NCI-H82 (cell line): ENCODE data around the gene IL12RB1.
"Not testable (repeated sequence)": the region's sequence is repeated elsewhere in the genome, so short reads cannot be mapped to it uniquely, and the experiment has no call there.

Experiments used
- DNase-seq: peaks from one replicate; lab custom pipeline; 2025; lab: John Stamatoyannopoulos, UW

IL12RB1 gene

DNA sequence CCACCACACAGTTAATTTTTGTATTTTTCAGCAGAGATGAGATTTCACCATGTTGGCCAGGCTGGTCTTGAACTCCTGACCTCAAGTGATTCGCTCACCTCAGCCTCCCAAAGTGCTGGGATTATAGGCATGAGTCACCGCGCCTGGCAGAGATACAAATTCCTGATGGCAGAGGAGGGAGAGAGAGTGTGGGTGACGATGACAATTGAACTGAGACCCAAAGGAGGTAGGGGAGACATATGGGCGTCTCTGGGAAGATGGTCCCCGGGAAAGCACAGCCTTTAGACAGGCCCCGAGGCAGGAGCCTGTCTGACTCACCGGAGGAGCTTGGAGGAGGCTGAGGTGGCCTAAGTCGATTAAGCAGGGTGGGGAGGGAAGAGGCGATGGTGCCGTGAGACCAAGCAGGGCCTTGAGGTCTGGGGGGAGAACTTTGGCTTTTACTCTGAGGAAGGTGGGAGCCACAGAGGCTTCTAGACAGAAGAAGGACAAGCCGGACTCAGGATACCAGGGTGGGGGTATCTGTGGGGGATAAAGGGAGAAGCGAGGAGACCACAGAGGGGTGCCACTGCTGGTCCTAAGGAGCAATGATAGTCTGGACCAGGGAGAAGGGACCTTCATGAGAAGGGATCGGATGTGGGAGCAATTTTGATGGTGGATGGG lies 40.5 kb downstream of the IL12RB1 start:
- peak; percentile 80 for DNase-seq

DNA sequence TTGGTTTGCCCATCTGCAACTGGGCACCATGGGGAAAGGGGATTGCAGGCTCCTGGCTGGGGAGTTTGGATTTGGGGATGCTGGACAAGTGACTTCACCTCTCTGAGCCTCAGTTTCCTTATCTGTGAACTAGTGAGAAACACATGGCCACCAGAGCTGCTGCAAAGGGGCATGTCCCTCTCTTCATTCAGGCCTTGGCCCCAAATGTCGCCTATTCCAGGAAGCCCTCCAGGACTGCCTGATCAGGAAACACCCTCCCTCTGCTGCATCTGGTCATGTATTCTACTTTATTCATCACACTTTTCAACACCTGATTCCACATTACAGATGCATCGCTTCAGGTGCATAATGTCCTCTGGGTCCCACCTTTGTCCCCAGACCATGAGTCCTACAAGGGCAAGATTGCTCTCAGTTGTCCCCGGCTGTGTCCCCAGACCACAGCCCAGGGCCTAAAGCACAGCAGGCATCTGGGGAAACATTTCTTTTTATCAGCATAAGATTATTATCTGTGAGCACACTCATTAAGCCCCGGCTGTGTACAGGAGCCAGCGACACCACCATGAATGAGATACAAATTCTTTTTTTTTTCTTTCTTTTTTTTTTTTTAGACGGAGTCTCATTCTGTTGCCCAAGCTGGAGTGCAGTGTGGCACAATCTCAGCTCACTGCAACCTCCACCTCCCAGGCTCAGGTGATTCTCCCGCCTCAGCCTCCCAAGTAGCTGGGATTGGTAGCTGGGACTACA lies 41.3 kb downstream of the IL12RB1 start:
- DNase-seq, result no peak

DNA sequence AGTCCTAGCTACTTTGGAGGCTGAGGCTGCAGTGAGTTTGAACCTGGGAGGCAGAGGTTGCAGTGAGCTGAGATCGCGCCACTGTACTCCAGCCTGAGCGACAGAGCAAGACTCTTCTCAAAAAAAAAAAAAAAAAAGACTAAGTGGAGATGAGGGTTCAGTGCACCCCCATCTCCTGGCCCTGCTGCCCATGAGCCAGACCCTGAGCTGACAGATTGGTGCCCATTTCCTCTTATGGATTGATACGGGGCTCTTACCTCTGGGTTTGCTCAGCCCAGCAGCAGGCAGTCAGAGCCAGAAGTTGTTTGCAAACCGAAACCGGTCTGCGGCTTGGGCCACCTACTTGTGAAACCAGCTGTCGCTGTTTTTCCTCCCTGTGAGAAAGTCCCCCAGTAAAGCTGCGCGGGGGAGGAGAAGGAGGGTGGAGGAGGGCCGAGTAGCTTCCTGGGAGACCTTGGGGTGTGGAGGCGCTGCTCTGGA lies 41.9 kb downstream of the IL12RB1 start:
- DNase-seq, result peak; percentile 99

DNA sequence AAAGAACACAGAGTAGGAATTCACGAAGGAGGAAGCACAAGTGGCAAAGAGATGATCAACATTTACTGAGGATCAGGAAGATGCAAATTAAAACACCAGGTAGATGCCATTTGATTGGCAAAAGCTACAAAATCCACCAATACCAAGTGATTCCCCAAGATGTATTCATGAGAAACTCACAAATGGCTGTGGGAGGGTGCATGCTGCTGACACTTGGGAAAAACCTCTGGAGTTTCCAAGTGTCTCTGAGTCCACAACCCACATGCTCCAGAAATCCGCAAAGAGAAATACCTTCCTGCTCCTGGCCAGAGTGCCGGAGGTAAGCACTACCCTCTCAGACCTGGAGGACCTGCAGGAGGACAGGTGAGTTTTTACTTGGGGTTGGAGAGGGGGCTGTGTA lies 43.1 kb downstream of the IL12RB1 start:
- no peak for DNase-seq

DNA sequence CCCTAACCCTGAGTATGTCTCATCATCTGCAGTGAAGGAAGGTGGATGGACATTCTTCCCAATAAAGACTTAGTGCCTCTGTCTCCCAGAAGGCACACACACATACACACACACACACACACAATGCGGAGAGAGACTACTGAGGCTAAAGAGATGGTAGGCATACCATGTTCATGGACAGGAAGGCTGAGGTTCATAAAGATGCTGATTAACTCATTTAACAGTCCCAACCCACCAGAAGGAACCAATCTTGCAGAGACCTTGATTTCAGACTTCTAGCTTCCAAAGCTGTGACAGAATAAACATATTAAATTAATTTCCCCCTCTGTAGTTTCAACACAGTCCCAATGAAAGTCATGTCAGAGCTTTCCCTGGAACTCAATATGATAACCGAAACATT lies 45.7 kb downstream of the IL12RB1 start:
- no peak for DNase-seq

DNA sequence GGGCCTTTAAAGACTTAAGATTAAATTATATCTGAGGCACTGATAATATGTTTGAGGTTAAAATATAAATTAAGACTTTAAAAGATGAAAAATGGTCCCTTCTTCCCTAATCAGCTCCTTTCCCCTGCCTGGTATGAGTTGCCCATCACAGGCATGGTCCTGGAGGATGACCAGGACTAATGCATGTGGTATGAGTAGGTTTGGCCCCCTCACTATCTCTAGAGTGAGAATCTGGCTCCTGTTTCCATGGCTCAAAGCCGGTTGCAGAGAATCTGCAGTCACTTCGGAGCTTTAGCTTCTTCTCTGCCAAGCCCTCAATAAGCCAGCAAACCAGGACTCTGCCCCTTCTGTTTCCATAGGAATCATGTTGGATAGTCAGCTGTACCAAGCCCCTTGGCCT lies 54.6 kb downstream of the IL12RB1 start:
- not testable (repeated sequence) for DNase-seq

DNA sequence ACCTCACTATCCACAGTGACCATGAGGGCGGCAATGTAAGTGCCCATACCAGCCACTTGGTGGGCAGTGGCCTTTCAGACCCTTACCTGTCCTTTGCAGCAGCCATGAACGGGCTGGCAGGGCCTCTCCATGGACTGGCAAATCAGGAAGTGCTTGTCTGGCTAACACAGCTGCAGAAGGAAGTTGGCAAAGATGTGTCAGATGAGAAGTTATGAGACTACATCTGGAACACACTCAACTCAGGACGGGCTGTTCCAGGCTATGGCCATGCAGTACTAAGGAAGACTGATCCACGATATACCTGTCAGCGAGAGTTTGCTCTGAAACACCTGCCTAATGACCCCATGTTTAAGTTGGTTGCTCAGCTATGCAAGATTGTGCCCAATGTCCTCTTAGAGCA lies 55.3 kb downstream of the IL12RB1 start:
- not testable (repeated sequence) for DNase-seq

DNA sequence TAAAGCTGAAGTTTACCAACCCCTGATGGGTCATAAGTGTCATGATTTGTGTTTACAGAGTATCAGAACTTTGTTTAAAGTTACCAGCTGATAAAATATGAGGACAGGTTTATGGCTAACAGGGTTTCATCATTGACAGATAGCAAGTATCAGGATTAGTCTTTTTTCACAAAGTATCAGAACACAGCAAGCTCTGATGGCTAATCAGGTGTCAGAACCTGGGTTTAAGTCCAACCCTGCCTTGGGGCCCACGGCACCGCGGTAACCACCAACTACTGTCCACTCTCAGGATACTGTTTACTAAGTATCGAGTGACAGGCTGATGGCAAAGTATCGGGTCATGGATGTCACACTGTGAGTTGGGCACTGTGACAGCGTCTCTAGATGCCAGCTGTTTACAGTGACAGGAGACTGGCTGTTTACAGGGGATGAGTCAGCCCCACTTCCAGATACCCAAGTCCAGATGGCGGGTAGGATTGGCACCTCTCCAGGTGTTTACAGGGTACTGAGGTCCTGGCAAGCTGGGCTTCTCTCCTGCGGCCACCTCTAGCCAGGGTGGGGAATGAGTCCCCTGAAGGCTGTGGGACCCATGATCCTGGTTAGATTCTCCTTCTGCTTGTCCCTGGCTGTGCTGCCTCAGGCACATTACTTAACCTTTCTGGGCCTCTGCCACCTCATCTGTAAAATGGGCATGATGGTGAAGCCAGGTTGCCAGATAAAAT lies 57.0 kb downstream of the IL12RB1 start:
- peak; percentile 49 for DNase-seq

DNA sequence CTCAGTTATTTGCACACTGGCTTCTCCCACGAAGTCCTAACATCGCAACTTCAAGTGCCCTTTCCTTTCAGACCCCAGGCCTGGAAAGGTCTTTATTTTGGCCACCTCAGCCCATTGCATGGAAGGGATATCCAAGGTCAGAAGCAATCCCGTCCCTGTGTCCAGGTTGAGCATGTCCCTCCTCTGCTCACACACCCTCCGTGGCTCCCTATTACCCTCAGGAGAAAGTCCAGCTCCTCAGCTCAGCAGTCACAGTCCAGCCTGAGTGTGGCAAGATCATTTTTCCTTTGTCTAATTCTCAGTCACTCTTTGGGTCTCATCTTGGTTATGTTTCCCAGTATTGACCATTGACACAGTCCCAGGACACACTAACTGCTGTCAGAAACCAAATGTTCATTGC lies 59.6 kb downstream of the IL12RB1 start:
- DNase-seq, result no peak

DNA sequence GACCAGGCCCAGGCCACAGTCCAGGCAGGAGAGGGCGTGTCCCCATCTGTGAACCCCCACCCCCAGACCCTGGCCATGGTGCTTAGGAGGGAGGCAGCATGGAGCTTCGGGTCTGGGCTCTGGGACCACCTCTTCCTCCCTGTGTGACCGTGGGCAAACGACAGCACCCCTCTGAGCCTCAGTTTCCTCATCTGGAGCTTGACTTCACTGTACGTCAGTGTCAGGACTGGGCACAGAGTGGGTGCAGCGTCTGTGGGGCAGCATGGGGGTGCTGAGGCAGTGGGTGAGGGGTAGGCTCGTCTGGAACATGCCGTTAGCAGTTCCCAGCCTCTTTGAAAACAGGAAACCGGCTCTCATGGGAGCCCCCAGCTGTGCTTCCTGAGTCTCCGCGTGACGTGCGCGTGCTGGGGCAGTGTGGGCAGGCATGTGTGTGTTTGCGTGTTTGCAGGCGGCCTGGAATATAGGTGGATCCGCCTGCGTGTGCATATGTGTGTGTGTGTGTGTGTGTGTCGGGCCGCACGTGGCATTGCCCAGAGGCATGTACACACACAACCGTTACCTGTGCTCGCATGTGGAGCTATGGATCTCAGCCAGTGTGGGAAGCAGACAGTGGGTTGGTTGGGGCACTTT lies 63.0 kb downstream of the IL12RB1 start:
- no peak for DNase-seq

DNA sequence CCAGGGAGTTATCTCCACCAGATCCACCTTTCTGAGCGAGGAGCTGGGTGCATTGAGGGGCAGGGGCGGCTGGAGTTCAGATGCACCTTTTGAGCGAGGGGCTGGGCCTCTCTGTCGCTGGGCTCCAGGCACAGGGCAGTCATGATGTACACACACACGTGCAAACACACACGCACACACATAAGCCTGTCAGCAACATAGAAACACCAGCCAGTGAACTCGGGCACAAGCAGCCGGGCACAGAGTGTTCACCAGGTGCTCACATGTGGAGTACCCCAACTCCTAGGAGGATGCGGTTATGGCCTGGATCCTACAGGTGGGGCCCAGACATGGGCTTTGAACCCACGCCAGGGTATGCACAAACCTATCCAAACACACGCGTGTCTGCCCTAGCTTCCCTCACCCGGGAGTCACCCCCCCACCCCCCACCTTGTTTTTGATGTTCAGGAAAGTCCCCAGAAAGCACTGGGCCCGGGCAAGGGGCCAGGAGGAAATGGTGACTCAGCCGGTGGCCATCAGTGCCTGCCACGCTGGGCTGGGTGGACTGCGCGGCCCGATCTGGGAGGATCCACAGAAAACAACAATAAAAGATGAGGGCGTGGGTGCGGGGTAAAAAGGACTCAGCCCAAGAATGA lies 65.5 kb downstream of the IL12RB1 start:
- no peak for DNase-seq

DNA sequence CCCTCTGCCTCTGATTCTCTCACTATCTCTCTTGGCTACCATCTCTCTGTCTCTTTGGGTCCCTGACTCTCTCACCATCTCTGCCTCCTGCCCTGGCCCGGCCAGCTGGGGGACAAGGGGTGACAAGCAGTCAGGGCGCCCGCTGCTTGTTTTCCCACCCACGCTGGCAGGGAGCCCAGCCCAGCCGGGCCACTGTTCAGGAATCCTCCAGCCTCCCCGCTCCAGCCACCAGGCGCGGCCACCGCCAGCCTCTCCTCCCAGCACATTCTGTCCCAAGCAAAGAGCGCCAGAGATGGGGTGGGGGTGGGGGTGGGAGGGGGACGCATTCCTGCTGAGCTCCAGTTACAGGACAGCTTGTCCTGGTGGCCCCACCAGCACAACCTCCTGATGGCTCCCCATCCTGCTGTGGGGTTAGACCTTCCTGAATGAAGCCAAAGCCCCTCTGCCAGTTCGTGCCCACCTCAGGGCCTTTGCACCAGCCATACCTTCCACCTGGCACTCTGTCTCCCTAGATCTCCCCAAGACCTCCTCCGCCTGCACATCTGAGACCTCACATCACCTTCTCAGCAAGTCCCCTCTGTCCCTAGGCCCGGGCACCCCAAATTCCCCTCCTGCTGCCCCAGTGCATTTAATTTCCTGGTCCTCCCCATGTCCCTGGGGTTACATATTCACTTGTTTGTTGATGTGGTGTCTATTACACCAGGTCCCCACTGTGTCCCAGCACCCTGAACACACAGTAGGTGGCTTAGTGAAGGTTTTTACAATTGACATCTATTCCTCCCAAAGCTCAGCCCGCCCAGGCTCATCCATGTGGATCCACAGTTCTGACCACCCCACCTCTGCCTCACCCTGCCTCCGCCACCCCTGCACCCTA lies 66.3 kb downstream of the IL12RB1 start:
- DNase-seq, result no peak

DNA sequence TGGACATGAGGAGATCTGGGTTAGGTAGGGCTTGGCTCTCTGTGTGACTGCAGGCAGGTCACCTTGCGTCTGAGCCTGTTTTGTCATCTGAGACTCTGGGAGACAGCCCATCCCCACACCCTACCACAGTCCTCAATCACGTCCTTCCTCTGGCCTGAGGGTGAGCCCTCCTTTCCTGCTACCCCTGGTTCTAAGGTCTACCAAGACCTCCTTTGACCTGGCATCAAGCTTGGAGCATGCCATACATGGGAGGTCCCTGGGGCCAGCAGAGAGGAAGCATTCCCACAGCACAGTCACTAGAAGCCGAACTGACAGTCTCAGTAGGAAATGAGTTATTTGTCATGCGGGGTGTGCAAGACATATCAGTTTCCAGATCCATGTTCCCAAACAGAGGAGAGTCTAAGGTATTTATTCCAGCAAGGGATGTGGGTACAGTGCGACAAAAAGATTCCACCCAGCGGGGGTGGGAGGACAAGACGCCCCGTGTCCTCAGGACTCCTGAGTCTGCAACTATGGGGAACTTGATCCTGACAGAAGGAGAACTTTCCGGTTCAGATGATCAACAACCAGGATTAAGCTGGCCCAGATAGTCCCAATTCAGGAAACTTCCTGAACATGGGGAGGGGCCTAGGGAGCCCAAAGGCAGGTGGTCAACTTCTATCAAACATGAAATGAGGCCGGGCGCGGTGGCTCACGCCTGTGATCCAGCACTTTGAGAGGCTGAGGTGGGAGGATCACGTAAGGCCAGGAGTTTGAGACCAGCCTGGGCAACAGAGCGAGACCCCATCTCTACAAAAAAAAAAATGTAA lies 69.3 kb downstream of the IL12RB1 start:
- no peak for DNase-seq

DNA sequence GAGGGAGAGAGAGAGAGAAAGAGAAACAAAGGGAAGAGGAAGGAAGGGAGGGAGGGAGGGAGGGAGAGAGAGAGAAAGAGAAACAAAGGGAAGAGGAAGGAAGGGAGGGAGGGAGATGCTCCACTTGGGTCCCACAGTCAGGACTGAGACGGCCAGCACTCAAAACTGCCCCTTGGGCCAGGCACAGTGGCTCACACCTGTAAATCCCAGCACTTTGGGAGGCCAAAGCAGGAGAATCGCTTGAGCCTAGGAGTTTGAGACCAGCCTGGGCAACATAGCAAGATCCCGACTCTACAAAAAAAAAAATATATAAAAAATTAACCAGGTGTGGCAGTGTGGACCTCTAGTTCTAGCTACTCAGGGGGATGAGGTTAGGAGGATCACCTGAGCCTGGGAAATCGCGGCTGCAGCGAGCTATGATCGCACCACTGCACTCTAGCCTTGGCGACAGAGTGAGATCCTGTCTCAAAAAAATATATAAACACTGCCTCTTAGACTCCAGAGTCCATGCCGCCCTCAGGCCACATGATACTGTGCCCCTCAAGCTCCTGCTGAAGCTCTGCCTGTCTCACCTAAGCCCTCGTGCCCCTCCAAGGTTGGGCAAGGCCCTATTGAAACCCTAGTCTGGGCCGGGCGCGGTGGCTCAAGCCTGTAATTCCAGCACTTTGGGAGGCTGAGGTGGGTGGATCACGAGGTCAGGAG lies 70.4 kb downstream of the IL12RB1 start:
- no peak for DNase-seq

DNA sequence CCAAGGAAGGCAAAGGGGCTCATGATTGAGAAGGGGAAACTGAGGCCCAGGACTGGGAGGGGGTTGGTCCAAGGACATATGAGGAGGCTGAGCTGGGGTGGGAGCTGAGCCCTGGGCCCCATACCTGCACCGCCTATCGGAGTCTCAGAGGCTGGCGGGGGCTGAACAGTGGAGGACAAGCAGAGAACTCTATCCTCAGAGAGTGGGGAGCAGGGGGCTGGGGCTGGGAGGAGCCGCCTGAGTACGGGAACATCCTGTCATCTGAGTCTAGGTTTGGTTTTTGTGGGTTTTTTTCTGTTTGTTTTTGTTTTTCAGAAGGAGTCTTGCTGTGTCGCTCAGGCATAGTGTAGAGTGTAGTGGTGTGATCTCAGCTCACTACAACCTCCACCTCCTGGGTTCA lies 72.5 kb downstream of the IL12RB1 start:
- DNase-seq, result no peak

DNA sequence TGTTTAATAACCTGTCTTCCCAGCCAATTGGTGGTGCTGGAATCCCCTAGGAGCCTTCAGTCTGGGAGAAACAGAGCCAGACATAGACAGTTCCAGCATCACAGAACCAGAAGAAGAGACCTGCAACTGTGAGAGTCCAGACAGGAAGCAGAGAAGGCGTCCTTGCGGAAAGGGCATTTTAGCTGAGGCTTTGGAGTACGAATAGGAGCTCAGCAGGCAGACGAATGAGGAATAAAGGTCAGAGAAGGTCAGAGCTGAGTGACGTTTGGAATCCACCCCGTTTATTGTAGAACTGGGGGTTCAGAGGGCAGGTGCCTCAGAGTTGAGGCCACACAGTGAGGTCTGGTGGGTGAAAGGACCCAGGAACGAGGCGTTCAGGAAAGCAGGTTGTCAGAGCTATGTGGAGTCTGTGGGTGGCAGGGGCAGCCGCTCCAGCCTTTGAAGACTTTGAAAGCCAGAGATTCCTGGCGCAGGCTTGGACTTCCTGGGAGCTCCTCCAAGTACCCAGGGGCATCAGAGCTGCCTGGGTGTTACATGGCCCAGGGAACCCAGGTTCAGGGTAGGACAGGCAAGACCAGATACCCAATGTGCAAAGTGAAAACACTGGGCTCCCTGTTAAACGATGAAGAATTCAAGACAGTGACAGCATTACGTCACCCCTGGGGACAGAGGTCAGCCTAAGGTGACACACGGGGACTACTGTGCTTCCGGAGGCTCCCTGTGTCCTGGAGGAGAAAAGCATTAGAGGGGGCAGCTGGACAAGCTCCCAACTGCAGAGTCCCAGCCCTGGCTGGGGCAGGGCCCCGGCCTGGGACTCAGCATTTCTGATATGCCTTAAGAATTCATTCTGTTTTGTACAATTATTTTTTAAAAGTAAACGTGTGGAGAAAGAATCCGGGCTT lies 73.3 kb downstream of the IL12RB1 start:
- no peak for DNase-seq

DNA sequence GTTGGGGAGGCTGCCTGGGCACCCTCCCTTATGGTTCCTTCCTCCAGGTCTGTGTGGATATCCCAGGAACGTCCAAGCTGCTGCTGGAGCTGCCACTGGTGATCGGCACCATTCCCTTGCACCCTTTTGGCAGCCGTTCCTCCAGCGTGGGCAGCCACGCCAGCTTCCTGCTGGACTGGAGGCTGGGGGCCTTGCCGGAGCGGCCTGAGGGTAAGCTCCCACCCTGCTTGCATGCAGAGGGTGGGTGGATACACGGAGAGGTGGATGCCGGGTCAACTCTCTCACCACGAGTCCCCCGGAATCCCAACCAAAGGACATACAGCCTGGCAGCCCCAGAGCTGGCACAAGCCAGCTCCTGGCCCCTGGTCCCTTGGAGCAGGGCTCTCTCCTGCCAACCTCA lies 76.6 kb downstream of the IL12RB1 start:
- DNase-seq, result no peak

DNA sequence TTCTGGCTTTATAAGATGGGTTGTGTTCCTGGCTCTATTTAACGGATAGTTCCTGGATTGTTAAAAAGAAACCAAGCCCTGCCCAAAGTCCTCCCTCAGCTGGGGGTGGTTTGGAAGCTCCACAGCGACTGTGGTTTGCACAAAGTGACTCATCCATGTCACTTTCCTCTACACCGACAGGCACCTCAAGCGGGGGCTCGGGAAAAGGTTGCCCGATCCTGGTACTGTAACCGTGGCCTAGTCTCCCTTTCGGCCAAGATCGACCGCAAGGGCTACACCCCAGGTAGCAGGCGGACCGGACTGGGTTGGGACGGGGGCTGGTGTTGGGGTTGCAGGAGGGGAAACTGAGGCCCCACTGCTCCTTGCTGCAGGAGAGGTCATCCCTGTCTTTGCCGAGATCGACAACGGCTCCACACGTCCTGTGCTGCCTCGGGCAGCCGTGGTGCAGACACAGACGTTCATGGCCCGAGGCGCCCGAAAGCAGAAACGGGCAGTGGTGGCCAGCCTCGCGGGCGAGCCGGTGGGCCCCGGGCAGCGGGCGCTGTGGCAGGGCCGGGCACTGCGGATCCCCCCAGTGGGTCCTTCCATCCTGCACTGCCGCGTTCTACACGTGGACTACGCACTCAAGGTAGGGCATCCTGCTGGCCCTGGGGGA lies 77.2 kb downstream of the IL12RB1 start:
- no peak for DNase-seq
